HG02623 (cell line): ENCODE data around the gene CC2D2A.
"Not testable (repeated sequence)": the region's sequence is repeated elsewhere in the genome, so short reads cannot be mapped to it uniquely, and the experiment has no call there.

Experiments
- ATAC-seq: cut with Tn5 transposase; IDR thresholded peaks from one replicate; pipeline ENCODE4 v1.9.1; 2021; ENCODE audit warnings: moderate library complexity; ENCODE audit not compliant: unreplicated experiment

Gene CC2D2A

DNA sequence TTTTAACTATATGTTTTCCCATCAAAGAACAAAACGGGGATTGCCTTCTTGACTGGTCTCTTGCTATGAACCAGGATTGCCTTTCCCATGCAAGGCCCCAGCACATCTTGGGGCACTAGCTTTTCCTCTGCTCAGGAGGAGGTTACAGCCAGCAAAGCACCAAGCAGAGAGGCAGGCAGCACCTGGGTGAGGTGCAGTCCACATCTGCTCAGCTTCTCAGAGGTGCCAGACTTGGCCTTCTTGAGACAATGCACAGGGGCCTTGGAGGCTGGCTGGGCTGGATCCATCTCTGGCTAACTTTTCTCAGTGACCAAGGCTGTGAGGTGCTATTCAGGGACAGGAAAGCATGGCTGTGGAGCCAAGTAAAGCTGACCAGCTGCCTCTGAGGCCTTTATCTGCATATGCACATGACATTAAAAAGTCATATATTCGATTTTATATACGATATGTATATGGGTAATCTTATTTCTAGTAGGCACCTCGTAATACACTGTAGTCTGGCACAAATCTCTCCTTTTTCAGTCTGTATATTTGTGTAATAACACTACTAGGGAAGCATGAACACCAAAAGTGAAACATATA lies 86.9 kb downstream of the CC2D2A start:
- no peak for ATAC-seq

DNA sequence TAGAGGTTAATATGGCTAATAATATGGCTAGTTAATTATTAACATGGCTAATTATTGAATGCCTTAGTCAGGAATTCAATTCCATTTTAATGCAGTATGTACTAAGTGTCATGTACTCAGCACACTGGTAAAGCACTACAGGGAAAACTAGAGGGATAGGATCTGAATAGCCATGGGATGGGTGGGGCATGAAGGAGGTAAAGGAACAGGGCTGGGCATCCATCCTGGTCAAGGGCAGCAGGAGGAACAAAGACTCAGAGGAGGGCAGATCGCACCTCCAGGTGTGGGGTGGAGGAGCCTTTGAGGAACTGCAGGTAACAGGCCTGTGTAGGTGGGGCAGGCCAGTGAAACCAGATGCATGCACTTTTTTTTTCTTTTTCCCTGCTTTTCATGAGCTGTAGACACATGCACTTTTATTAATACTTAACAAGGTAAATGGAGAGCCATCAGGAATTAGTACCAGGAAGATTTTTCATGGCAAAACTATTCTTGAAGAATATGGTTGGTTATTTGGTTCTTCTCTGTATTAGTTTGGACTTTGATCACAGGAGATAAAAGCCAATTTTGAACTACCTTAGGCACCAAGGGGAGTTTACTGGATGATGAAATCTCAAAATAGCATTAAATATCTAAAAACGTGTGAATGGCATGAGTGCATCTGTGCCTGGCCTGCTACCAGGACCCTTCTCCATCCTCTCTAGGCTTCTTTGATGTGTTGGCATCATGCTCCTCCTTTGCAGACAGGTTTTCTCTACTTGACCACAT lies 88.3 kb downstream of the CC2D2A start:
- no peak for ATAC-seq

DNA sequence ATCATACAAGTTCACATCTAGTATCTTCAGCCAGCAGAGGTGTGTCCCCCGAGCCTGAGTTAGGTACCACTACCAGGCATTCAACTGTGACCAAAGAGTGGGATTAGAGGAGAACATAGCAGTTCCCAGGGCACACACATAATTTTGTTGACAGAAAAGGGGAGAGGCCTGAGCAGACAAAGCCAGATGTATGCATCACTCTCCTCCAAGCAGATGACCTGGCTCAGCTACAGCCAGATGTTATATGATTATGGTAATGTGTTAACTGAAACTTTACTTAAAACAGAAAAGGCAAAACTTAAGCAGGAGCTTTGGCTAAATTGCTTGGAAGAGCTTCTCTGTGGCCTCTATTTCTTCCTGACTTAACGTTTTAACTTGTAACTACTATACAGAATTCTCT lies 88.9 kb downstream of the CC2D2A start:
- ATAC-seq = no peak

DNA sequence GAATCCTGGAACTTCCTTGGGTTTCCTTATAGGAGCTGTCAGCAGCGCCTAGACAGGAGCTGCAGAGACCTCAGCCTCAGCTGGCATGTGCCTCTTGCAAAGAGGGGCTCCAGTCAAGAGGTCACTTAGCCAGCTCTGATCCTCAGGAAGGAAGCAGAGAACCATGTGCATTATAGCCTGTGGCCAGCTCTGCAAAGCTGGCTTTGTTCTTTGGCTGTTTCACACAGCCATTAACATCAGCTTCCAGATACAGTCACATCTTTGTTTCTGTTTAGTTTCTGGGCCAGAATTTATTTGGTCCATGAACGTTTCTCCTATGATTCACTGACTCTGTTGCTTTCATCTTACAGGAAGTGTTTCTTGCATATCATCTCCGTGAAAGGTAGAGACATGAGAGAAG lies 92.4 kb downstream of the CC2D2A start:
- ATAC-seq = no peak

DNA sequence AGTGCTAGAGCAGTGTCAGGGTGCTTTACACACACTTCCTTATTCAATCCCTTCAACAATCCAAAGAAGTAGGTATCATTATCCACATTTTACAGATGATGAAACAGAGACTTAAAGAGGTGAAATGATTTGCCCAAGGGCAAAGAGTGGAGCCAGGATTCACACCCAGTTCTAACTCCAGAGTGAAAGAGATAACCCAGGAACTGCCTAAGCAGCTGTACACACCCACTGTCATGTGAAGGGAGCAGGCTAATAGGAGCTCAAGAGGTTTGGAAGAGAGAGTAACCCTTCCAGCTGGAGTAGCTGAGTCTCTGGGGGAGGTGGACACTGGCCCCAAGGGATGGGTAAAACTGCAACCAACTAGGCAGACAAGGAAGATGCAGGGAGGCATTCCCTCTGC lies 92.9 kb downstream of the CC2D2A start:
- no peak for ATAC-seq

DNA sequence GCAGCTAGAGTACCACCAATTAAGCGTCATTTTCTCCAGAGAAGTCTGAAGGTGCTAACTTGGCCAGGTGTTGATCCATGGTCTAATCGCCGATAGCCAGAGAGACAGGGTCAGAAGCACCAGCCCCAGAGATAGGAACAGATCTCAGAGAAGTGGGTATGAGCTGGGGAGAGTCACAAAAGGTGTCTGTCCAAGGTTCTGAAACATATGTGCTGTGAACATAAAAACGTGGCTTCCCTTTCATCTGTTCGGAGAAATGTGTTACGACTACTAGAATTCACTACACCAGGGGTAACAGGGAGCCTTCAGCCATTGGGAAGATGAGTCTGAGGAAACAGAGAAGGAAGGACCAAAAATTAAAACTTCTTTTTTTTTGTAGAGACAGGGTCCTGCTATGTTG lies 94.2 kb downstream of the CC2D2A start:
- ATAC-seq = no peak

DNA sequence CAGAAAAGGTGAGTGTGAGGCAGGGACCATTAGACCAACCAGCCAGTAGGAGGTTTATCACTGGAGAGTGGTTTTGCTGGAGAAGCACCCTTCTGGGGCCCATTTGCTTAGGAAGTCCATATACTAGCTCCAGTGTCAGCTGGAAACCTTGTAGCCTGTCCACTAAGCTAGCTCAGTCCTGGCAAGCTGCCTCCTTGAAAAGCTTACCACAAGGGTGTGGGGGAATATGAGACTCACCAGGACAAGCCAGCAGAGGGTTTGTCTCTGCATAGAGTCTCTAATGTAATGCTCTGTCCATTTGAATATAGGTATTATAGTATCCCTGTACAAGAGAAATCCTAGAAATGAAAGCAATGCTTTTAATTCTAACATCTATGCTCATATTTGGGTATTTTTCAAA lies 99.1 kb downstream of the CC2D2A start:
- no peak for ATAC-seq

DNA sequence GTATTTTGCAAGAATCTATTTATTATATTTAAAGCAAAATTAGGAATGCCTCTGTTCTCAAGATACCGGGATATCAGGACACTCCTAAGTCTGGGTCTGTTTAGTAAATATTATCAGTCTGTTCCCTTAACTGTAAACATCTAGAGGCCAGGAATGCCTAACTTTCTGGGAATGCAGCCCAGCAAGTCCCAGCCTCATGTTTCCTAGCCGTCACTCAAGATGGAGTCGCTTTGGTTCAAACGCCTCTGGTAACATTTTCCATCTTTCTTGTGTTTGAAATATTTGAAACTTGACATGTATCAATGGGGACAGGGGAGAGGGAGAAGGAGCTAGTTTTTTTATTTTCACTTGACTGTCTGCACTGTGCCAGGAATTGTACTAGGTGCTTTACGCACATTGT lies 100.1 kb downstream of the CC2D2A start:
- no peak for ATAC-seq

DNA sequence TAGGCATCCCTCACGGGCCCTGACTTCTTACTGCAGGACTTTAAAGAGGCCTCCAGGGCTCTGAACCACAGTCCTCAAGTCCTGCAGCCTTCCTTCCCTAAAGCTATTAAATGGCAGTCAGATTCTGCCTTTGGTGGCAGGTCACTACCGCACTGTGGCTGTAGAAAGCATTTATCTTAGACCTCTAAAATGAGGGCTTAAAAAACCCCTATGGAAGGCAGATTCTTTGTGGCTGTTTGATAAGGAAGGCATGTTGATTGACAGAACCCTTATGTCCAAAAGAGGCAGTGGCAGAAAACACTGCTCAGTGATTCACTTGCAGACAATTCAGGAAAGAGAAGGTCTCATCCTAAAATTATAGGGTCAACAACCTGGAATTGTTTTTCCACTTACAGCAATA lies 106.3 kb downstream of the CC2D2A start:
- no peak for ATAC-seq

DNA sequence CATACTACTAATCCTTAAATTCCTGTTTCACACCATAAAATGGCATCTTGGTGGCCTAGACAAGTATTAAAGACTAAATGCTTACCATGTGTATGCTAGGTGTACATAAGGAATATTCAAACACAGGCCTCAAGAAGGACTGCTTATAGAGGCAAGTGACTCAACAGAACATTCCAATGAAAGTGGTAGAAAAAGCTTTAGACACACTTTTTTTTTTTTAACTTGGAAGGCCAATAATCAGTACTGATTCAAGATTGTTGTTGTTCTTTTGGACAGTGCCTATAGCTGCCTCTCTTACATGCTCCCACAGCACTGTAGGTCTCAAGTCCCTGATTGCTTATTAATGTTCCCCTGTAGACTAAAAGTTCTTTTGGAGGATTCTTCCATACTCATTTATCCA lies 107.8 kb downstream of the CC2D2A start:
- ATAC-seq = no peak

DNA sequence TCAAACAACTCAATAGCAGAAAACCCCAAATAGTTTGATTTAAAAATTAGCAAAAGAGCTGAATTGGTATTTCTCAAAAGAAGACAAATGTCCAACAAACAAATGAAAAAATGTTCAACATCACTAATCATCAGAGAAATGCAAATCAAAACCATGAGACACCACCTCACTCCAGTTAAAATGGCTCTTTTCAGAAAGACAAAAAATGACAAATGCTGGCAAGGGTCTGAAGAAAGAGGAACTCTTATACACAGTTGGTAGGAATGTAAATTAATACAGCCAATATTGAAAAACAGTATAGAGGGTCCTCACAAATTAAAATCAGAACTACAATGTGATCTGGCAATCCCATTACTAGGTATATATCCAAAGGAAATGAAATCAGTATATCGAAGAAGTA lies 115.1 kb downstream of the CC2D2A start:
- no peak for ATAC-seq

DNA sequence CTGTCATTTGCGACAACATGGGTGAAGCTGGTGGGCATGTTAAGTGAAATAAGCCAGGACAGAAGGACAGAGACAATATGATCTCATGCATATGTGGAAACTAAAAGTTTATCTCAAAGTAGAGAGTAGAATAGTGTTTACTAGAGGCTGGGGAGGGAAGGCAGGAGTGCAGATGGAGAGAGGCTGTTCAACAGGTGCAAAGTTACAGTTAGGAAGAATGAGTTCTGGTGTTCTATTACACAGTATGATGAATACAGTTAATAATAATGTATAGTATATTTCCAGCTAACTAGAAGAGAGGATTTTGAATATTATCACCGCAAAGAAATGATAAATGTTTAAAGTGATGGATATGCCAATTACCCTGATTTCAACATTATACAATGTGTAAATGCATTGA lies 115.6 kb downstream of the CC2D2A start:
- no peak for ATAC-seq

DNA sequence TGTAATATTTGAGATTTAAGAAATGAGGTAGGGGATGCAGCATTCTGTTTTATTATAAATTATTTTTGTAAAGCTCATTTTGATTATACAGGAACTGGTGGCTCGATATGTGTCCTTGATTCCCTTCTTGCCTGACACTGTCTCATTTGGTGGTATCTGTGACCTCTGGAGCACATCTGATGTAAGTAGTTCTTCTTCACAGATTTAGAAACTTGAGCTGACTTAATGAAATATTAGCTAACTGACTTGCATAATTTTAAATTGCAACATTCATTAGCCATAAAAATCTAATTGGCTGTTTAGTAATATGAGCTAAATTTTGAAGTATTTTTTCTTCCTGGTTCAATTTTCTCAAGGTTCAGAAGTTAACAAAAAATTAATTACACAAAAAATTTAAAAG lies 116.4 kb downstream of the CC2D2A start:
- ATAC-seq = no peak

DNA sequence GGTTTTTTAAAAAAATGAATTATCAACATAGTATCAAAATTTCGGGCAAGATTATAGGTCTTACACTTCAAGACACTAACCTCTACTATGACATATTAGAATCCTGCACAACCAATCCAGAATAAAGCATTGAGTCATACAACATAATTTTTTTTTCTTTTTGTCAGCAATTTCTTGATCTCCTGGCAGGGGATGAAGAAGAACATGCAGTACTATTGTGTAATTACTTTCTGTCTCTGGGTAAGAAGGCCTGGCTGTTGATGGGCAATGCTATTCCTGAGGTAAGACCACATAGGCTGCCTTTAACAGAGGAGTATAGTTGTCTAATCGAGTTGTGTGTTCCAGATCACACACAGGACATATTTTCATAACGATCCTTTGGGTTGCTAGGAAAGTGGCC lies 118.0 kb downstream of the CC2D2A start:
- ATAC-seq = no peak

DNA sequence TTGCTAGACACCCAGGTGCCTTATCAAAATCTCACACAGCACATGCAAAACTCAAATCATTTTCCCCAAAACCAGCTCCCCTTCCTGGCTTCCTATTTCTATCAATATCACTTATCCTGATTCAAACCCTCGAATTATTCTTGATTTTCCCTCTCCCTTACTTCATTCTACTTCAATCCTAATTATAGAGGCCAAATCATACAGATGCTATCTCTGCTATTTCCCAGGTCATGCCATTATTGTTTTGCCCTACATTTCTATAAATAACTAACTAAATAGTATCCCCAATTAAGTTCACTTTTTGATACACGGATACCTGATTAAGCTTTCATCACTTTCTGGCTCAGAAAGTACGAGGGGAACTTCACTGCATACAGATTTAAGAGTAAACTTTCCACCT lies 123.1 kb downstream of the CC2D2A start:
- no peak for ATAC-seq

DNA sequence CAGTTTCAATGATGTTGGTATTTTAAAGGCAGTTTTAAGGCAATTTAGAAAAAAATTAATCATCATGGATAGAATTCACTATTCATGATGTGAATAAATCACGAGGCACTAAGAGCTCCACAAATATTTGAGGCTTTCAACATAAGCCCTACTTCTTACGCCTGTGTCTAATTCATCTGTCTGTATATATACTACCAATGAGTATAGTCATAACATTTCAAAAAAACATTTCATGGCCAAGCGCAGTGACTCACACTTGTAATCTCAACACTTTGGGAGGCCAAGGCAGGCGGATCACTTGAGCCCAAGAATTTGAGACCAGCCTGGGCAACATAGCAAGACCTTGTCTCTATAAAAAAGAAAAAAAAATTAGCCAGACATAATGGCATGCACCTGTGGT lies 129.0 kb downstream of the CC2D2A start:
- no peak for ATAC-seq

DNA sequence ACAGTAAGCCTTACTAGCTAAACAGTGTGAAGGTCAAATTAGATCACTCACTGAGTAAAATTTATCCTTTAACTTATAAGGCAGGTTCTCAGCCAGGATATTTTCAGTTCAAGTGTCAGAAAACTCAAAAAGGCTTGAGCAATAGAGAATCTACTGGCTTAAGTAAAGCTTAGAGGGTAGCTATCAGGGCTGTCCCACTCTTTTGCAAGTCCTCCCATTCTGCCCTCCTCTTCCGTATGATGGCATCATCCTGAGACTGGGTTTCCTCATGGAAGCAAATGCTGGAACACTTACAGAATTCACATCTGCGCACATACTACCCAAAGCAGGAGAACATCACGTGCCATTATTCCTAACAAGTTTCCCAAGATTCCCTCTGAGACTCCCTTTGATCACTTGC lies 130.5 kb downstream of the CC2D2A start:
- ATAC-seq = no peak

DNA sequence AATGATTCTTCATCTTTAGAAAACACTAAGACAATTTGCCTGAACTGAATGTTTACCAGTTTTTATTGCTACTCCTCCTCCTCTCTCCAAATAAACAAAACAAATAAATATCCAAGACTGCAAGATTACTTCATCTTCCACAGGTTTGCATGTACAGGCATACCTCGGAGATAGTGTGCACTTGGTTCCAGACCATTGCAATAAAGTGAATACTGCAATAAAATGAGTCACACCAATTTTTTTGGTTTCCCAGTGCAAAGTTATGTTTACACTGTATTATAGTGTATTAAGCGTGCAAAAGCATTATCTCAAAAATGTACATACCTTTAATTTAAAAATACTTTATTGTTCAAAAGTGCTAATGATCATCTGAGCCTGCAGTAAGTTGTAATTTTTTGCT lies 132.2 kb downstream of the CC2D2A start:
- ATAC-seq = no peak

DNA sequence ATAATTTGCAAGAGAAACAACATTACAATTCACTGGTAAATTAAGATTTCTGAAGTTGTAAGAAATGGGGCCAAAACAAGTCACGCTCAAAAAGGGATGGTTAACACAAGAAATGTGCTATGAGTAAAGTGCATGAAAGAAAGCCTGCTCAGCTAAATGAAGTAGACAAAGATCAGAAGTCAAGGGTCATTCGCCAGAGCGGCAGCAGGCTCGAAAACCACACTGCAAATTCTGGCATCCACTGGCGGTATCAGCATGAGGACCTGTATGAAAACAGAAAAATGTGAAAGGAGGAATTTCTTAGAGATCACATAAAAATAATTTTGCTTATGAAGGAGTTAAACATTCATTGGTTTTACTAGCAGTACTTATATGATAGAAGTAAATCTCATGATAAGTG lies 135.9 kb downstream of the CC2D2A start:
- ATAC-seq = no peak

DNA sequence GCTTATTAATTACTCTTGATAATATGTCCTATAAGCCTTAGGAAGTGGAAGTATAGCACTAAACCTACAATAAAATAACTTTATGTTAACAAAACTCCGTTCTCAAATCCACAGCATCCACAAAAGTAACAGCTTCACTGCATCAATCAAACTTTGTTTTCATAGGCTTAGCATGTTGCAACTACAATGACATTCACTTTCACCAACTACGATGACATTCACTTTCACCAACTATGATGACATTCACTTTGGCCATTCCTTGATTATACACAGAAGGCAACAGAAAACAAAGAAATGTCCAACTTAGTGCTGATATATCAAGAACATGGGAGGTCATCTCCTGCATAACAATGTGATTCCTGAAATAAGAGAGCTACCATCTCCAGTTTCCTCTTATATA lies 141.2 kb downstream of the CC2D2A start:
- no peak for ATAC-seq

DNA sequence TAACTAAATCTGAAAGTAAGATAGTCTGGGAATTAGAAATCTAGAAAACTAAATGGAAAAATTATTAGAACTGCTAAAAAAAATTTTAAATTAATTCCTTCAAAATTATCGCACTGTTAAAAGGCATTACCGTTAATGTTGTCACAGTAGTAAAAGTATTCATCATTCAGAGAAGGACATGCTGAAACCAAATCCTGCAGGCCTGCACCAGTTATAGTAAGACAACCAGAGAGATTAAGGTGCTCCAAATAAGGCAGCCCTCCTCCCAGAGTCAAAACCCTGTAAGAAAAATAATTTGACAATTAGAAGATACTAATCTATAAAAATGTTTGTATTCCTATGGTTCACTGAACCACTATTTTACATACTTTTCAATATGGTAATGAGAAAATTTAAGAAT lies 142.5 kb downstream of the CC2D2A start:
- ATAC-seq = no peak

DNA sequence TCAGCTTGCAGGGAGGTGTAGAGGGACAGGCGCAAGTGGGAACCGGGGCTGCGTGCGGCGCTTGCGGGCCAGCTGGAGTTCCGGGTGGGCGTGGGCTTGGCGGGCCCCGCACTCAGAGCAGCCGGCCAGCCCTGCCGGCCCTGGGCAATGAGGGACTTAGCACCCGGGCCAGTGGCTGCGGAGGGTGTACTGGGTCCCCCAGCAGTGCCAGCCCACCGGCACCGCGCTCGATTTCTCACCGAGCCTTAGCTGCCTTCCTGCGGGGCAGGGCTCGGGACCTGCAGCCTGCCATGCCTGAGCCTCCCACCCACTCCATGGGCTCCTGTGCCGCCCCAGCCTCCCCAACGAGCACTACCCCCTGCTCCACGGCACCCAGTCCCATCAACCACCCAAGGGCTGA lies 145.2 kb downstream of the CC2D2A start:
- ATAC-seq = not testable (repeated sequence)

DNA sequence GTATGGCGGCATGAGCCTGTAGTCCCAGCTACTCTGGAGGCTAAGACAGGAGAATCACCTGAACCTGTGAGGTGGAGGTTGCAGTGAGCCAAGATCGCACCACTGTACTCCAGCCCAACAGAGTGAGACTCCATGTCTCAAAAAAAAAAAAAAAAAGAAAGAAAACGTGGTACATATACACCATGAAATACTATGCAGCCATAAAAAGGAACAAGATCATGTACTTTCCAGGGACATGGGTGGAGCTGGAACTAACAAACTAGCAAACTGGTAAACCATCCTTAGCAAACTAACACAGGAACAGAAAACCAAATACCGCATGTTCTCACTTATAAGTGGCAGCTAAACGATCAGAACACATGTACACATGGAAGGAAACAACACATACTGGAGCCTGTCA lies 147.7 kb downstream of the CC2D2A start:
- ATAC-seq = not testable (repeated sequence)
